NT2/D1 (cell line): ENCODE data around the gene SIPA1L2.

Source experiments
- SUZ12 ChIP-seq: IDR thresholded peaks from 2 replicates; pipeline ENCODE4 v1.6.1; 2011; ENCODE audit not compliant: insufficient read length, insufficient read depth; ENCODE audit errors: extremely low read depth
- YY1 ChIP-seq: IDR thresholded peaks from 2 replicates; pipeline ENCODE4 v1.6.1; 2011; ENCODE audit not compliant: insufficient read length, insufficient read depth

GRCh38 chr1:232598133-232598532 is 31.8 kb downstream of the SIPA1L2 start:
- TF ChIP-seq SUZ12 (no peak), YY1 (no peak)
